Fibroblast of pulmonary artery (primary cell): ENCODE data around the gene RHBDL3.

ENCODE experiments used
- DNase-seq: peaks from one replicate; pipeline ENCODE4 v3.0.0-alpha.2; 2010; ENCODE audit warnings: low read depth
- H3K4me3 ChIP-seq: replicated peaks from 2 replicates; pipeline ENCODE4 v1.5.1; 2011; ENCODE audit warnings: low read depth, mild to moderate bottlenecking, control low read depth, low read length, moderate library complexity
- TF ChIP-seq, protein P1 (sequence below): IDR thresholded peaks from 2 replicates; pipeline ENCODE4 v1.5.1; 2011; ENCODE audit warnings: mild to moderate bottlenecking, control low read depth, low read length, inconsistent platforms; ENCODE audit errors: missing control alignments

The RHBDL3 gene

DNA sequence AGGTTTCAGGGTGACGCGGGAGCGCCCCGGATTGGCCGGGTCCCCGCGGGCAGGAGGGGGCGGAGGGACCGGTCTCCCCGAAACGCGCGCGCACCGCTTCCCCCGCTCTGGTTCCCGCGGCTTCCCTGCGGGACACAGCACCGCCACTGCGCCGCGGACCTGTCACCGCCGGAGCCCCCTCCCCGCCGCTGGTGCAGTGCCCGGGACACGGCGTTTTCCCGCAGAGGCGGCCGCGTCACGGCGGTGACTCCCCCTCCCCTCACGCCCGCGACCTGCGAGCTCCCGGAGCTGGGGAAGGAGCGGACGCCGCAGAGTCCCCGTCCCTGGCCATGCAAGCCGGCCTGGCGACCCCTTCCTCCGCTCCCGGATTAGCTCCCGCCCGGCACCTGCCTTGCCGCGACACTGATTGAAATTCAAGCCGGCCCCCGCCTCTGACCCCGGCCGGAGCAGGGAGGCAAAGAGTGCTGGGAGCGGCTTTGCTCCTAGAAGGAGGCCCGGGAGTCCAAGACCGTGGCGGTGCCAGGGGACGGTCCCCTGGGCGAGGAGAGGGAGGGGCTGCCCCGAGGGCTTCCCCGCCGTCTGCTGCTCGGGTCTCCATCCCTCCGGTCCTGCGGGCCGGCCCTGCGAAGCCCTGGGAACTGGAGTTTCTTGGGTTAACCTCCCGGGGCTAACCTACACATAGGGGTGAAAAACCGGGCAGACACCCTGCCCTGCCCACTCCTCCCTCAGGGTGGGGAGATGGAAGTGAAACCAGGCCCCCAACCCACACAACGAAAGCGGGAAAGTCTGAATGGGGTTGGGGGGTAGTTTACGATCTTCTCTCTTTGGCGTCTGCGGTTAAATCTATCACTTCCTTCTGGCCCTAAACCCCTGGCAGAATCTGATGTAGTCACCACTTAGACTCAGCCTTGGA lies 1.0 kb downstream of the RHBDL3 start:
- peak overlapping the region; percentile 36 for H3K4me3 ChIP-seq
- DNase-seq: no peak
- TF ChIP-seq, protein P1, sequence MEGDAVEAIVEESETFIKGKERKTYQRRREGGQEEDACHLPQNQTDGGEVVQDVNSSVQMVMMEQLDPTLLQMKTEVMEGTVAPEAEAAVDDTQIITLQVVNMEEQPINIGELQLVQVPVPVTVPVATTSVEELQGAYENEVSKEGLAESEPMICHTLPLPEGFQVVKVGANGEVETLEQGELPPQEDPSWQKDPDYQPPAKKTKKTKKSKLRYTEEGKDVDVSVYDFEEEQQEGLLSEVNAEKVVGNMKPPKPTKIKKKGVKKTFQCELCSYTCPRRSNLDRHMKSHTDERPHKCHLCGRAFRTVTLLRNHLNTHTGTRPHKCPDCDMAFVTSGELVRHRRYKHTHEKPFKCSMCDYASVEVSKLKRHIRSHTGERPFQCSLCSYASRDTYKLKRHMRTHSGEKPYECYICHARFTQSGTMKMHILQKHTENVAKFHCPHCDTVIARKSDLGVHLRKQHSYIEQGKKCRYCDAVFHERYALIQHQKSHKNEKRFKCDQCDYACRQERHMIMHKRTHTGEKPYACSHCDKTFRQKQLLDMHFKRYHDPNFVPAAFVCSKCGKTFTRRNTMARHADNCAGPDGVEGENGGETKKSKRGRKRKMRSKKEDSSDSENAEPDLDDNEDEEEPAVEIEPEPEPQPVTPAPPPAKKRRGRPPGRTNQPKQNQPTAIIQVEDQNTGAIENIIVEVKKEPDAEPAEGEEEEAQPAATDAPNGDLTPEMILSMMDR: no peak

DNA sequence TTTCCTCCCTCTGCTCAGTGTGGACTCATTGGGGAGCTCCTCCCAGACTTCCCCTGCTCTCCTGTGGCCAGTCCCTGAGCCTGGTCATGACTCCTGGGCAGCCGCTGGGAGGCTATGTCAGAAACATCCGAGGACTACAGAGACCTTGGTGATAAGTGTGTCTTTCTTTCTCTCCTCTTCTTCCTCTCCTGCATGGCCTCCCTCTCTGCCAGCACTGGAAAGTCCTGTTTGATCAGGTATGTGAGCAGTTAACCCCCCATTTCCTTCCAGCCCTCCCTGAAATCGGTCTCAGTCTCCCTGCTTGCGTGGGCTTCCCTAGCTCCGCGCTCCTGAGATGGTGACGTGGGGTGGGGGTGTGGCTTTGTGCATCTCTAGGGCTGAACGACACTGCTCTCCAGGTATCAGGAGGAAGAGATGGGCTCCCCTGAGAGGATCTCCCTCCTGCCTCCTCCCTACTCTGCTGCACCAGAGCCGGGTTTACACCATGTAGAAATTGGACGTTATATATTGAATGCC lies 2.1 kb downstream of the RHBDL3 start:
- no peak overlapping the region for H3K4me3 ChIP-seq
- no peak for DNase-seq
- TF ChIP-seq, protein P1: no peak

DNA sequence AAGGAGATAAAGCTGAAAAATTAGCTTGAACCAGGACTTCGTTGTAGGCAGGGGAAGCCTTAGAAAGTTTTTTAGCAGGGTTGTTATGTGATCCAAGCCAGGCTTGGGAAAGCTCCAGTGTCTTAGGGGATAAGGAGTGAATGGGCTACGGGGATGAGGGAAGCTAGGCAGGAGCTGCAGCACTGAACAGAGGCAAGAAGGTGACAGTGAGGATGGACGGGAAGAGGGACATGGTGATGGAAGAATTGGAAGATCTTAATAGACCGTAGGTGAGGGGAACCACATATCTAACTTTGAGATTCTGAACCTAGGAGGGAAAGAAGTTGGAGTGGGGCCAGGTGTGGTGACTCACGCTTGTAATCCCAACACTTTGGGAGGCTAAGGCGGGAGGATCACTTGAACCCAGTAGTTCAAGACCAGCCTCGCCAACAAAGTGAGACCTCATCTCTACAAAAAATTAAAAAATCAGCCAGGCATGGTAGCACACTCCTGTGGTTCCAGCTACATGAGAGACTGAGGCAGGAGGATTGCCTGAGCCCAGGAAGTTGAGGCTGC lies 3.2 kb downstream of the RHBDL3 start:
- TF ChIP-seq, protein P1: no peak
- no peak overlapping the region for H3K4me3 ChIP-seq
- DNase-seq: no peak

DNA sequence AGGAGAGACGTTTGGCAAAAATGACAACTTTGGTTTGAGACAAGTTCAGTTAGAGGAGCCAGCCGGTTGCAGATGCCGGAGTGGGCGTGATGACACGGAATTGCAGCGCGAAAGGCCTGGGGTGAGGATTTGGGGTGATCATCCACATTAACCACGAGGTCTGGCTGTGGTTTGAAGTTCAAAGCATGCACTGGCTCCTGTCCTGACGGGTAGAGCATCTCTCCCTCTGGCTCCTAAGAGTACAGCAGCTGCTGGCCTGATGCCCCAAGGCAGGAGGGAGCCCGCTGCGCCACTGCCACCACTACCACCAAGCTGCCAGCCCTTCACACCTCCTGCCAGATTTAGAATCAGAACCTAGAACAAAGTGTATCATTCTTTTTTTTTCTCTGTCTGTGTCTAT lies 3.7 kb downstream of the RHBDL3 start:
- TF ChIP-seq, protein P1: no peak
- no peak overlapping the region for H3K4me3 ChIP-seq
- no peak for DNase-seq

DNA sequence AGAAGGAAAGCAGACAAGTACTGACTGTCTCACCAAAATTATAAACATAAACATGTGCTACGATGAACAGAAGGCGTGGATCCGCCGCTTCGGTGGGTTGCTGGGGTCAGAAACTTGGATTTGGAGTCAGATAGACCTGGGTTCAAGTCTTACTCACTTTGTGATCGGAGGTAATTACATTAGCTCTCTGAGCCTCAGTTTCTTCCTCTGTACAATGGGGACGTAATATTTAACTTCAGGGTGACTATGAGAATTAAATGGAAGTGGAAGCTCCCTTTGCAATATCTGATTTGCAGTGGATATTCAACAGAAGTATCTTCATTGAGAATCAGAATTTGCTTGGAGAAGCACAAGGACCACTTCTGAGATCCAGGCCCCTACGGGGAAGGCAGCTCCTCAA lies 6.2 kb downstream of the RHBDL3 start:
- TF ChIP-seq, protein P1: no peak
- H3K4me3 ChIP-seq: no peak overlapping the region
- DNase-seq: no peak

DNA sequence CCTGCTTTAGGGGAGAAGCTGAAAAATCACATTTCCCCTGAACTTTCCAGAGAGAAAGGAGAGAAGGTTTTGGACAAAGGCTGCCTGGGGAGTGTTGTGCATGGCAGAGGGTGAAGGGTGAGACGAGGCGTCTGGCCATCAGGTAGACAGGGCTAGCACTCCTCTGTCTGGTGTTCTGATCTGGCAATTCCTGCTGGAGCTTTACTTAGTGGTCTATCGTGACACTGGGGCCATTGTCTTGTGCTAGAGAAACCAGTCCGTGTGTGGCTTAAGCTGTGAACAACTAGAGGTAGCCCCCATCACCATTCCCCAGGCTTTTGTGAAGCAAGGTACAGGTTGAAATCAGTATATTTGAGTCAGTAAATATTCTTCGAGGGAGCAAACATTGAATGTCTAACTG lies 8.5 kb downstream of the RHBDL3 start:
- no peak overlapping the region for H3K4me3 ChIP-seq
- TF ChIP-seq, protein P1: no peak
- no peak for DNase-seq
